HG03108 (cell line): Measurements from ENCODE around the gene CFAP58.

Source experiments
- ATAC-seq: cut with Tn5 transposase; IDR thresholded peaks from one replicate; pipeline ENCODE4 v1.9.1; 2021; ENCODE audit warnings: moderate library complexity; ENCODE audit not compliant: unreplicated experiment

The CFAP58 gene

DNA sequence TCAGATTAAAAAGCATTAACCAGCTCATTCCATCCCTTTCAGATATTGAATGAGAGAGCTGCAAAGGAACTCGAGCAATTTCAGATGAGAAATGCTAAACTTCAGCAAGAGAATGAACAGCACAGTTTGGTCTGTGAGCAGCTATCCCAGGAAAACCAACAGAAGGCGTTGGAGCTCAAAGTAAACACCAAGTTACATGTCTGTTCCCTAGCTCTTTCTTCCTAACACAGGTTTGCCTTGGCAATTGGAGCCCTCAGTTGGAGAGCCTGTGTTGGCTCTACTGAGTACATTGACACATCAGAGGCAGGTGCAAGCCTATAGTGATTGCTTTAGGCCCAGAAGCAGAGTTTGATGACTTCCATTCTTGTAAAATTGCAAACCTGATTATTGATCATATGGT is 14.7 kb downstream of the CFAP58 start:
- ATAC-seq, result no peak

- no peak for ATAC-seq
These were observed 18.1 kb downstream of the CFAP58 start for GRCh38 chr10:104371753-104372152.

DNA sequence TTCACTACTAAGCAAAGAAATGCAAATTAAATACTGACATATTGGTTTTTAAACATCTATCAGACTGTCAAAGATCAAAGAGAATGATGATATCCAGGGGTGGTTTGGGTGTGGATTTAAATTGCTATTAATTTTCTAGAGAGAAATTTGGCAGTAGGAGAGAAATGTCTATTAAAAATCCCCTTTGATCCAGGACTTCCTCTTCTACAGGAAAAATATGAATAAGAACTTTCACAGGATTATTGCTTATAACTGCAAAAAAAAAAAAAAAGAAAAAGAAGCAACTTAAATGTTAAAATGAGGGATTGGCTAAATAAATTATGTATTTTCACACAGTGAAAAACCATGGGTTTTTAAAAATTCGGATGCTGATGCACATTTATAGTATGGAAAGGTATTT is 21.0 kb downstream of the CFAP58 start:
- ATAC-seq, result no peak

GRCh38 chr10:104376784-104377300 is 23.2 kb downstream of the CFAP58 start:
- no peak for ATAC-seq

GRCh38 chr10:104380336-104380735 is 26.7 kb downstream of the CFAP58 start:
- ATAC-seq, result no peak

GRCh38 chr10:104387130-104387888 is 33.7 kb downstream of the CFAP58 start:
- ATAC-seq, result peak; percentile 67

GRCh38 chr10:104388830-104389229 is 35.2 kb downstream of the CFAP58 start:
- no peak for ATAC-seq

DNA sequence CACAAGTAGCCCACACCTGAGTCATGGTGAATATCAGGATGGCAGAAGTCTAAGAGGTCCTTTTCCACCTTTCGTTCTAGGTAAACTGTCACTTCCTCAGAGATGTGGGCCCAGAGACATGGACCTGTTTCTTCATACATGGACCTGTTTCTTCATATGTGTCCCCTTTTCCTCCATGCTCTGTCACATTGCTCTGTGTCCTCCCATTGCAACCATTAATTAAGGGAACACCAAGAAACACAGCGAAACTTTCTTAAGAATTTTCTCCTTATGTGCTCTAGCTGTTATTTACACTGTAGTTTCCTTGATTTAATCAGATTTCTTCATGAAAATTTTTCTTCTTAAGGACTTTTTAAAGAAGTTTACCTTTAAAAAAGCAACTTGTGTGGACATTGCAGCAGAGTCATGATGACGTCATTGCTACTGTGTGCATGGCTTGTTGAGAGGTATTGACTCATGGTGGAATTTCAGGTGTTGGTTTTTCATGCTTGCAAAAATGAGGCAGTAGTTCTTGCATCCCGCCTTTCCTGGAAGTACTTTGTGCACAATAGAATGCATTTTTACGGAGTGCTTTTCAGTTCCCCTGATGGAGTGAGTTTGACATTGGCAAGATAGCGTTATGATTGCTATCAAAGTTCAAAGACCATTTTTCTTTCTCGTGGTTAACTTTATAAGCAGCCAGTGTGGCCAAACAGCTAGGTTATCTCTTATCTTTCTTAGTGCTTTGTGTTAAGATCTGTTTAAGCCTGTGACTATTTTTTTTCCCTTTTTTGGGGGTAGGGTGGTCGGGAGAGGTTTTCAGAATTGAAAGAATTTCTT is 37.7 kb downstream of the CFAP58 start:
- no peak for ATAC-seq

DNA sequence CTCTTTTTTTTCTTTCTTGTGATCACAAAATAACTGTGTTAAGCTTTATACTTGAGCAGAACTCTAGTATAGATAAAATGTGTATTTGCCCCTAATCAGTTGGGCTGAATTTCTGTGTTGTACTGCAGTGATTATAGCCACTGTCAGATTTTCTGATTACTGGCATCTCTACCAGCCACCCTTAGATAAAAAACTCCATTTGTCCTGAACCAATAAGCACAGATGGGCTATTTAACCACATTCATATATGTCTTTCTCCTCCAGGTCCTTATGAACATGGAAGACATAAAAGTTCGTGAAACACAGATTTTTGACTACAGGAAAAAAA is 38.3 kb downstream of the CFAP58 start:
- ATAC-seq, result no peak

DNA sequence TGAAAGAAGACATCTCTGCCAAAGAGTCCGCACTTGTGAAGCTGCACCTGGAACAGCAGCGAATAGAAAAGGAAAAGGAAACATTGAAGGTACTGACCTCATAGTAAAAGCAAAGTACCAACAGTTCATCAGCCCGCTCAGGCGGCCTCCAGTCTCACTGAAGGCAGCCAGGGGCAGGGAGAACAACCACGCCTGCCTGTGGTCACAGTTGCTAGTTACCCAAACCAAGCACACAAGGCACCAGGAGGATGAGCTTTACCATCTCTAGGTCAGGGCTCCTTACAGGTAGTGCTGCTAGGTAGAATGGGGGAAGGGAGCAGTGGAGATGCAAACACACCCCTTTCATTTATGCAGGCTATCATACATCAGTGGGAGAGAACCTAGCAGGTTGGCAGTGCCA is 39.8 kb downstream of the CFAP58 start:
- ATAC-seq, result no peak

GRCh38 chr10:104396581-104396980 is 42.9 kb downstream of the CFAP58 start:
- no peak for ATAC-seq

- no peak for ATAC-seq
These were observed 50.0 kb downstream of the CFAP58 start for GRCh38 chr10:104403636-104404035.

GRCh38 chr10:104406715-104407650 is 53.4 kb downstream of the CFAP58 start:
- ATAC-seq, result no peak

- no peak for ATAC-seq
These were observed 59.9 kb downstream of the CFAP58 start for GRCh38 chr10:104413528-104413927.

- no peak for ATAC-seq
These were observed 62.0 kb downstream of the CFAP58 start for GRCh38 chr10:104415526-104416165.

GRCh38 chr10:104416851-104417250 is 63.2 kb downstream of the CFAP58 start:
- no peak for ATAC-seq

DNA sequence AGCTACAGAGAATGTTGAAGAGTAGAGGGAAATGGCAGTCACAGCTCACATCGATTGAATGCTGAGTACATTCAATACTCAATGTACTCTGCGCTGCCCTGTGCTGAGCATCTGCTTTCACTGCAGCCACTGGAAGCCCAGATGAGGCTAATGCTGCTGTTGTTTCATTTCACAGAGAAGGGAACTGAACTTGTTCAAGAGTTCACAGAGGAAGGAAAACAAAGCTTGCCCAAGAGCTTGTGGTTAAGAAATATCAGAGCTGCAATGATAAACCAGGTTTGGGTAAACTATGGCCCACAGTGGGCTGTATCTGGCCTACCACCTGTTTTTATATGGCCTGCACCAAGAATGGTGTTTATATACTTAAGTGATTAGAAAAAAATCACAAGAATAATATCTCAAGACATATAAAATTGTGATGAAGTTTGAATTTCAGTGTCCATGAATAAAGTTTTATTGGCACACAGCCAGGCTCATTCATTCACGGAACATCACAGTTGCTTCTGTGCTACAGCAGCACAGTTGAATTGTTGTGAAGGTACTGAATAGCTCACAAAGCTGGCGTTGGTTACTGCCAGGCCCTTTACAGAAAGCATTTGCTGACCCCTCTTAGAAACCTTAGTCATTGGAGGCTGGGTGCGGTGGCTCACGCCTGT is 64.1 kb downstream of the CFAP58 start:
- ATAC-seq, result no peak

GRCh38 chr10:104424719-104425118 is 71.1 kb downstream of the CFAP58 start:
- peak; percentile 92 for ATAC-seq

GRCh38 chr10:104427989-104428388 is 74.4 kb downstream of the CFAP58 start:
- ATAC-seq, result no peak

GRCh38 chr10:104429846-104430245 is 76.2 kb downstream of the CFAP58 start:
- no peak for ATAC-seq
